H1 (cell line): ENCODE measurements around the gene KCNA1. TPM values are rescaled to one million over a fixed set of nuclear protein-coding genes. Genes with fewer than 3 reads are reported as not detected.

Experiments
- ATF3 ChIP-seq: IDR thresholded peaks from 2 replicates; pipeline ENCODE4 v1.6.1; 2011; ENCODE audit warnings: low read depth, mild to moderate bottlenecking, low read length; ENCODE audit not compliant: insufficient read depth
- CHD1 ChIP-seq: IDR thresholded peaks from 2 replicates; pipeline ENCODE4 v1.6.1; 2012; ENCODE audit warnings: low read depth, low read length, improper control_type of control experiment
- EGR1 ChIP-seq: IDR thresholded peaks from 2 replicates; pipeline ENCODE4 v1.6.1; 2011; ENCODE audit warnings: low read depth, low read length, borderline replicate concordance
- JUN ChIP-seq: IDR thresholded peaks from 2 replicates; pipeline ENCODE4 v1.6.1; 2011; ENCODE audit warnings: low read depth, mild to moderate bottlenecking, improper control_type of control experiment, low read length
- POLR2AphosphoS5 ChIP-seq: IDR thresholded peaks from 2 replicates; pipeline ENCODE4 v1.6.1; 2011; ENCODE audit warnings: low read depth, low read length
- RBBP5 ChIP-seq: IDR thresholded peaks from 2 replicates; pipeline ENCODE4 v1.7.1; 2012; ENCODE audit warnings: low read depth, mild to moderate bottlenecking, inconsistent platforms, low read length, moderate library complexity, borderline replicate concordance
- SP2 ChIP-seq: IDR thresholded peaks from 2 replicates; pipeline ENCODE4 v1.6.1; 2012; ENCODE audit warnings: mild to moderate bottlenecking, low read length, inconsistent platforms
- polyA plus RNA-seq, 7 experiments: library from polyadenylated mRNA; depleted of rRNA in 3 of 7; stranded (reverse) in 5 of 7; unstranded in 2 of 7; fragments of >200 nt in 5 of 7; fragments of 200-250 nt in 2 of 7; gene quantifications; 1 replicate in 5 of 7; 2 replicates in 1 of 7; 4 replicates in 1 of 7; pipeline versions ENCODE4 v1.2.1 to v1.2.3, GENCODE V29; 2011 to 2013; ENCODE audit warnings: missing spikeins in 2 of 7, mixed read lengths in 2 of 7
- total RNA-seq: library from RNA; stranded (reverse); fragmentation: NEBNext Ultra II Directional; extraction: Animal tissue kit (Norgen Biotek cat#: 25700); gene quantifications from 2 replicates; pipeline ENCODE4 v1.2.1, GENCODE V29; 2021

Gene KCNA1
- total and polyA plus RNA-seq, 2 of the 8 experiments (the other 6 are each of a cell fraction or from before 2014, with no cell fraction given) = 0.23 to 0.30 TPM

- TF ChIP-seq EGR1 (no peak), RBBP5 (no peak), SP2 (no peak), POLR2AphosphoS5 (no peak), JUN (no peak), CHD1 (no peak), ATF3 (no peak)
Measured at GRCh38 chr12:4959381-4959780, 49.7 kb downstream of the KCNA1 start (continued).
